HG03571 (cell line): ENCODE results near the gene CFTR.
"Not testable (repeated sequence)": the region's sequence is repeated elsewhere in the genome, so short reads cannot be mapped to it uniquely, and the experiment has no call there.

ENCODE experiments used
- ATAC-seq: cut with Tn5 transposase; IDR thresholded peaks from one replicate; pipeline ENCODE4 v1.9.1; 2021; ENCODE audit not compliant: unreplicated experiment

CFTR gene

DNA sequence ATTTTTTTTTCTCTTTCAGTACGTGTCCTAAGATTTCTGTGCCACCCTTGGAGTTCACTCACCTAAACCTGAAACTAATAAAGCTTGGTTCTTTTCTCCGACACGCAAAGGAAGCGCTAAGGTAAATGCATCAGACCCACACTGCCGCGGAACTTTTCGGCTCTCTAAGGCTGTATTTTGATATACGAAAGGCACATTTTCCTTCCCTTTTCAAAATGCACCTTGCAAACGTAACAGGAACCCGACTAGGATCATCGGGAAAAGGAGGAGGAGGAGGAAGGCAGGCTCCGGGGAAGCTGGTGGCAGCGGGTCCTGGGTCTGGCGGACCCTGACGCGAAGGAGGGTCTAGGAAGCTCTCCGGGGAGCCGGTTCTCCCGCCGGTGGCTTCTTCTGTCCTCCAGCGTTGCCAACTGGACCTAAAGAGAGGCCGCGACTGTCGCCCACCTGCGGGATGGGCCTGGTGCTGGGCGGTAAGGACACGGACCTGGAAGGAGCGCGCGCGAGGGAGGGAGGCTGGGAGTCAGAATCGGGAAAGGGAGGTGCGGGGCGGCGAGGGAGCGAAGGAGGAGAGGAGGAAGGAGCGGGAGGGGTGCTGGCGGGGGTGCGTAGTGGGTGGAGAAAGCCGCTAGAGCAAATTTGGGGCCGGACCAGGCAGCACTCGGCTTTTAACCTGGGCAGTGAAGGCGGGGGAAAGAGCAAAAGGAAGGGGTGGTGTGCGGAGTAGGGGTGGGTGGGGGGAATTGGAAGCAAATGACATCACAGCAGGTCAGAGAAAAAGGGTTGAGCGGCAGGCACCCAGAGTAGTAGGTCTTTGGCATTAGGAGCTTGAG lies at the start of gene CFTR:
TSS of gene CFTR (plus strand) at position 801 of the 830 bp plus-strand sequence. CDS start 70 bp downstream, outside the sequence.
- ATAC-seq = no peak

- ATAC-seq = peak; percentile 98
These were observed 44.3 kb upstream of the CFTR start for GRCh38 chr7:117435475-117436043.

GRCh38 chr7:117444646-117445045 lies 35.2 kb upstream of the CFTR start:
- no peak for ATAC-seq

- no peak for ATAC-seq
These were observed 34.6 kb upstream of the CFTR start for GRCh38 chr7:117445206-117445605.

- ATAC-seq = no peak
These were observed 33.5 kb upstream of the CFTR start for GRCh38 chr7:117446220-117446815.

DNA sequence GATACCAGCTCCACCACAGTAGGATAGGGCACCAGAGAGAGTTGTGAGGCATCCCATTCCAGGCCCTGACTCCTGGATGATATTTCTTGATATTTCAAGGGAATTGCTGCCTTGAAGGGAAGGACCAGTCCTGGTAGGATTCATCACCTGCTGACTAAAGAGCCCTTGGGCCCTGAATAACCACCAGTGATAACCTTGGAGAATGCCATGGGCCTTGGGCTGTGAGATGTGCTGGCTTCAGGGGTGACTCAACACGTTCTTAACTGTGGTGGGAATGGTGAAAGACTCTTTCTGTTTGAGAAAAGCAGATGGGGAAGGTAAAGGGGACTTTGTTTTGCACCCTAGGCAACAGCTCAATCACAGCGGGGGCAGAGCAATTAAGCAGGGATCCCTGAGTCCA lies 31.2 kb upstream of the CFTR start:
- no peak for ATAC-seq

DNA sequence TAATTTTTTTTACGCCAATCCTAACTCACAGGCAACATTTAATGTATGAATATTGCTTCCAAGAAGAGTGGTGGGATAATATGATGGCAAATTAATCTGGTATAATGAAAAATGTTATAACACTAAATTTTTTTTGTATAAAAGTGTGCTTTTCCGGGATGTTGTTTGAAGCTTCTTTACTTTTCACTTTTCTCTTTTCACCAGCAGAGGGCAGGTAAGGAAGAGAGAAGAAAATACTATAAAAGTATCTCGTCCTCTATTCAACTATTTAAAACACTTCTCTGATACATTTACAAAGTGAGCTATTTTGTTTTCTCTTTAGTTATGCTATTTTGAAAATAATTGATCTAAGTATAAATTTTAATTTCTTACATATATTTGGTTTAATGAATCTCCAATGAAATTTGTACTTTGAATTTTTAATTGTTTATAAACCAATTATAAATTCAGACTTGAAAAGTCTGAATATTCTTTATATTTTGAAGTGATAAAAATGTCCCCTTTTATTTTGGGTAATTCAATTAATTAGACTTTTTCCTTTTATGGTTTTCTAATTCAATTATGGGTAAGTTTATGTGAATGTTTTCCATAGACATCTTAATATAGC lies 20.7 kb upstream of the CFTR start:
- ATAC-seq = no peak

- ATAC-seq = no peak
These were observed 20.1 kb upstream of the CFTR start for GRCh38 chr7:117459735-117460134.

- not testable (repeated sequence) for ATAC-seq
These were observed 19.0 kb upstream of the CFTR start for GRCh38 chr7:117460815-117461214.

- no peak for ATAC-seq
These were observed 11.7 kb upstream of the CFTR start for GRCh38 chr7:117468174-117468573.

- no peak for ATAC-seq
These were observed 9.0 kb upstream of the CFTR start for GRCh38 chr7:117470777-117471176.

- ATAC-seq = no peak
These were observed 7.5 kb upstream of the CFTR start for GRCh38 chr7:117472335-117472734.

GRCh38 chr7:117476557-117477215 lies 3.1 kb upstream of the CFTR start:
- ATAC-seq = no peak

- ATAC-seq = no peak
These were observed 995 bp upstream of the CFTR start for GRCh38 chr7:117478836-117479224.

DNA sequence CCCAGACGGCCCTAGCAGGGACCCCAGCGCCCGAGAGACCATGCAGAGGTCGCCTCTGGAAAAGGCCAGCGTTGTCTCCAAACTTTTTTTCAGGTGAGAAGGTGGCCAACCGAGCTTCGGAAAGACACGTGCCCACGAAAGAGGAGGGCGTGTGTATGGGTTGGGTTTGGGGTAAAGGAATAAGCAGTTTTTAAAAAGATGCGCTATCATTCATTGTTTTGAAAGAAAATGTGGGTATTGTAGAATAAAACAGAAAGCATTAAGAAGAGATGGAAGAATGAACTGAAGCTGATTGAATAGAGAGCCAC lies 184 bp downstream of the CFTR start:
- ATAC-seq = no peak

DNA sequence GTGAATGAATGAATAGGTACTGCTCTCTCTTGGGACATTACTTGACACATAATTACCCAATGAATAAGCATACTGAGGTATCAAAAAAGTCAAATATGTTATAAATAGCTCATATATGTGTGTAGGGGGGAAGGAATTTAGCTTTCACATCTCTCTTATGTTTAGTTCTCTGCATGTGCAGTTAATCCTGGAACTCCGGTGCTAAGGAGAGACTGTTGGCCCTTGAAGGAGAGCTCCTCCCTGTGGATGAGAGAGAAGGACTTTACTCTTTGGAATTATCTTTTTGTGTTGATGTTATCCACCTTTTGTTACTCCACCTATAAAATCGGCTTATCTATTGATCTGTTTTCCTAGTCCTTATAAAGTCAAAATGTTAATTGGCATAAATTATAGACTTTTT lies 1.2 kb downstream of the CFTR start:
- no peak for ATAC-seq

GRCh38 chr7:117485118-117485620 lies 5.3 kb downstream of the CFTR start:
- no peak for ATAC-seq

GRCh38 chr7:117489016-117489415 lies 9.2 kb downstream of the CFTR start:
- ATAC-seq = no peak

GRCh38 chr7:117489430-117489829 lies 9.6 kb downstream of the CFTR start:
- ATAC-seq = no peak

DNA sequence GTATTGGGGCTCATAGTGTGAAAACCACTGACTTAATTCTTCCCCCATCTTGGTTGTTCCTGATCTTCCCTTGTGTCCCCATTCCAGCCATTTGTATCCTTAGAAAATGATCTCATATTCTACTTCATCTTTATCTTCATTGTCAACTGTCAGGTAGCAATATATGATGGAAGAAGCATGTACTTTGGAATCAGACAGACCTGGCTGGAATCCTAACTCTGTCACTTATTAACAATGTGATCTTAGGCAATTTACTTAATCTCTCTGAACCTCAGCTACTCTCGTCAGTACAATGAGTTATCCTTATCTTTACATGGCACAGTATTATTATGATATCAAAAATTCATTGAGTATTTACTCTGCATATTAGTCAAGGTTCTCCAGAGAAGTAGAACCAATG lies 10.1 kb downstream of the CFTR start:
- no peak for ATAC-seq

DNA sequence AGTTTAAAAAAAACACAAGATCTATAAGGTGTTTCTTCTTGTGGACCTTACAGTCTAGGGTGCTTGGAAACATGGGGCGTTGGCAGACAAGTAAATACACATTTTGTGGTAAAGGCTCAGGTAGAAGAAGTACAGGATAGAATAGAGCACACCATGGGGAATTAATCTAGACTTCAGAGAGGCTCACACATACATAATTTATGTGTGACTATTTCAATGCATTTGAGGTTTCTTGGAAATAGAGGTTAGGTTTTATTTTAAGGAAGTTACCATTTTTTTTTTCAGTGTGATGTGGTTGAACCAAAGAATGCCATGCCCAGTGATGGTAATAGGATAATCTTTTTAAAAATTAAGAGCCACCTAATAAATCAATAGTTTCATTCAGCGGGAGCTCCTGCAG lies 12.8 kb downstream of the CFTR start:
- ATAC-seq = no peak
